ENCODE results near the gene DLGAP4. TPM values are rescaled to one million over a fixed set of nuclear protein-coding genes. Genes with fewer than 3 reads are reported as not detected.

DLGAP4 gene
- total RNA-seq, 1 donor from 2014 or later = 77.3 TPM

DNA sequence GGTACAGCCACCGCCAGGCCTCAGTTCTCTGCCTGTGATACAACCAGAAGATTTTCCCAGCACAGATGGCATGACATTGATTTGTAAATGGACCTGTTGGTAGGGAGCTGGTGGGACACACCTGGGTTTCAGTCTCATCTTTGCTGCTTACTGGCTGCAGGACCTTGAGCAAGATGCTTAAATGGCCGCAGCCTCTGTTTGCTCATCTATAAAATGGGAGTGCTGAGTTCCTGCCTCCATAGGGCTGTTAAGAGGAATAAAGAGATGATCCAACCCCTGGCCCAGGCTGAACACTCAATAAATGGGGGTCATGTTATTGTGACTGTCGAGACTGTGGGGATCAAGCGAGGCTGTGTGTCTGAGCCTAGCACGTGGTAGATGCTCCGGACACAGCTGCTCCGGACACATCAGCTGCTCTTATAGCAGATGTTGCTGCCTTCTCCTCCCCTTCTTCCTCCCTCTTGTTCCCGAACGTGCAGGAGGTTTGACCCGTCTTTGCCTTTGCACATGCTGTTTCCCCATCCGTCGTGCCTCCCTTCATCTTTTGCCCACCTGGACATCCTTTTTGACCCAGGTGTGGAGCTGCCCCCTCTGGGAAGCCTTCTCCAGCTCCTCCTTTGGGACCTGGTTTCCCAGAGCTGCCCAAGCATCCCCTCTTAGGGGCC, 29.2 kb downstream of the DLGAP4 start:
- no peaks in the 10 kb centered on the region for H3K9me3 ChIP-seq
- no peaks in the 10 kb centered on the region for H3K27me3 ChIP-seq
- no peak overlapping the region for H3K4me3 ChIP-seq
- intact Hi-C loops (cut with DNase I) = no loop called here
- H3K27ac ChIP-seq = no peak overlapping the region
- no peak for DNase-seq (ENCODE audit: extremely low spot score in 2 of 2)
- no peaks in the 10 kb centered on the region for H3K36me3 ChIP-seq
- H3K4me1 ChIP-seq = no peaks in the 10 kb centered on the region
- no peak for TF ChIP-seq POLR2A (IDR thresholded peaks at IDR 0.05)
- no peak for TF ChIP-seq POLR2AphosphoS5 (IDR thresholded peaks at IDR 0.05; ENCODE audit: insufficient read depth in 1 of 2, low read depth in 1 of 2)
- TF ChIP-seq, protein P1, sequence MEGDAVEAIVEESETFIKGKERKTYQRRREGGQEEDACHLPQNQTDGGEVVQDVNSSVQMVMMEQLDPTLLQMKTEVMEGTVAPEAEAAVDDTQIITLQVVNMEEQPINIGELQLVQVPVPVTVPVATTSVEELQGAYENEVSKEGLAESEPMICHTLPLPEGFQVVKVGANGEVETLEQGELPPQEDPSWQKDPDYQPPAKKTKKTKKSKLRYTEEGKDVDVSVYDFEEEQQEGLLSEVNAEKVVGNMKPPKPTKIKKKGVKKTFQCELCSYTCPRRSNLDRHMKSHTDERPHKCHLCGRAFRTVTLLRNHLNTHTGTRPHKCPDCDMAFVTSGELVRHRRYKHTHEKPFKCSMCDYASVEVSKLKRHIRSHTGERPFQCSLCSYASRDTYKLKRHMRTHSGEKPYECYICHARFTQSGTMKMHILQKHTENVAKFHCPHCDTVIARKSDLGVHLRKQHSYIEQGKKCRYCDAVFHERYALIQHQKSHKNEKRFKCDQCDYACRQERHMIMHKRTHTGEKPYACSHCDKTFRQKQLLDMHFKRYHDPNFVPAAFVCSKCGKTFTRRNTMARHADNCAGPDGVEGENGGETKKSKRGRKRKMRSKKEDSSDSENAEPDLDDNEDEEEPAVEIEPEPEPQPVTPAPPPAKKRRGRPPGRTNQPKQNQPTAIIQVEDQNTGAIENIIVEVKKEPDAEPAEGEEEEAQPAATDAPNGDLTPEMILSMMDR (IDR thresholded peaks at IDR 0.05) = no peak

DNA sequence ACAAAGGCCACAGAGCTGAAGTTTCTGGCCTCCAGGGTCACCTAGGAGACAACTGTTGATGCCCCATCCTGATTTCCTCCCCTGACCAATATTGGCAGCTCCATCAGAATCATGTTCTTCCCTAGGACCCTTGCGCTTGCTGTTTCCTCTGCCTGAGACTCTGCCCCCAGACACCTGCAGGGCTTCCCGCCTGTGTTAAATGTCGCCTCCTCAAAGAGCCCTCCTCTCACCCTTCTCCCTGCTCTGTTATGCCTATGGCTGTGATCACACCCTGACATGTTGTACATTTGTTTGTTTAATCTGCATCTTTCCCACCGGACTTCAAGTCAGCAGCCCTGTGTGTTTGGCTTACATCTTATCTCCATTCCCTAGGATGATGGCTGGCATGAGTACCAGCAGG, 30.1 kb downstream of the DLGAP4 start:
- TF ChIP-seq POLR2AphosphoS5 (IDR thresholded peaks at IDR 0.05; ENCODE audit: insufficient read depth in 1 of 2, low read depth in 1 of 2) = no peak
- no peak for TF ChIP-seq POLR2A (IDR thresholded peaks at IDR 0.05)
- TF ChIP-seq, protein P1 (IDR thresholded peaks at IDR 0.05) = no peak
- Histone ChIP-seq H3K36me3 (no peaks in the 10 kb centered on the region), H3K27me3 (no peaks in the 10 kb centered on the region), H3K27ac (no peak overlapping the region), H3K4me1 (no peaks in the 10 kb centered on the region), H3K9me3 (no peaks in the 10 kb centered on the region), H3K4me3 (no peak overlapping the region)
- intact Hi-C loops (cut with DNase I) = no loop called here
- DNase-seq (ENCODE audit: extremely low spot score in 2 of 2) = no peak

DNA sequence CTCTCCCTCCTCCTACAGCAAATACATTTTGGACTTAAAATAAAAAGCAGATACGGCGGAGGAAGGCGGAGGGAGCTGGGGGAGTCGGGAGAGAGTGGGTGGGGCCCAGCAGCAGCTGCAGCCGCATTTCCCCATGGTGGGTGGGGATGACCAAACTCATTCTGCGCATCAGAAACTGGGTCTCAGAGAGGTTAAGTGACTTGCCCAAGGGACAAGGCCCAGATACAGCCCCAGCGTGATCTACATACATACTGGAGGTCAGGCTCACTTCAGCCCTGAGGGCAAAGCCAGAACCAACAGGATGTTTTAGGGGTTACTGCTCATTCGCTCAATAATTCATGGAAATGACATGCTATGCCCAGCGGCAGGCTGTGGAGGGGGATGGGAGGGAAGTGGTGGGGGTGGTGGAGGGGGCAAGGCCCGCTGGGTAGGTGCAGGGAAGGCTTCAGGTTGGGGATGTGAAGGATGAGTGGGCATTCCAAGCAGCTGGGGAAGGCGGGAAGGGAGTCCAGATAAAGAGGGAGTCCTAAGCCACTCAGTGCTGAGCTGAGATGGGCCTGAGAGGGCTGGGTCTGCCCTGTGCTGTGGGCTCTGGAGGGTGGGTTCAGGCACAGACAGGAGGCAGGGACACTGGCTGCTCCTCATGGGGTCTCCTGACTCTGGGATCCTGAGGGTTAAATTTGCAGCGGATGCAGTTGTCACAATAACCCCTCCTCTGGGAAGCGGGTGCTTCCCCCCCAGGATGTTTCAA, 31.0 kb downstream of the DLGAP4 start:
- no peak for DNase-seq (ENCODE audit: extremely low spot score in 2 of 2)
- H3K4me1 ChIP-seq = no peaks in the 10 kb centered on the region
- no peak overlapping the region for H3K4me3 ChIP-seq
- TF ChIP-seq POLR2AphosphoS5 (IDR thresholded peaks at IDR 0.05; ENCODE audit: insufficient read depth in 1 of 2, low read depth in 1 of 2) = no peak
- TF ChIP-seq, protein P1 (IDR thresholded peaks at IDR 0.05) = no peak
- no peak for TF ChIP-seq POLR2A (IDR thresholded peaks at IDR 0.05)
- H3K9me3 ChIP-seq = no peaks in the 10 kb centered on the region
- H3K27me3 ChIP-seq = no peaks in the 10 kb centered on the region
- intact Hi-C loops (cut with DNase I) = no loop called here
- H3K27ac ChIP-seq = no peak overlapping the region
- H3K36me3 ChIP-seq = no peaks in the 10 kb centered on the region

DNA sequence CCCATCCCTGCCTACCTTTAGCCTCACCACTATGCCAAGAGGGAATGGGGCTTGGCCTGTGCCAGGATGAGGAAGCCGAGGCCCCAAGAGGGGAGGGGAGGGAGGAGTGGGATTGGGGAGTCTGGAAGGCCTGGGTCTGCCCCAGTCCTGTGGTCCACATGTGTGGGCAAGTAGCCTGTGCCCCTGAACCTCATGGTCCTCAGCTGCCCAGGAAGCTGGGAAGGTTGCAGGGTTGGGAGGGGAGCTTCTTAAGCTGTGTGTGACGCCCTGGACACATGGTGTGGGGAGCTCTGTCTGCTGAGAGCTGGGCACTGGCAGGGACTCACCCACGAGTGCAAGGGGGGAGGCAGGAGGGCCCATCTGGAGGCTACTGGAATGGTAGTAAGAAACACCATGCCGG, 31.7 kb downstream of the DLGAP4 start:
- Histone ChIP-seq H3K4me1 (no peaks in the 10 kb centered on the region), H3K27me3 (no peaks in the 10 kb centered on the region), H3K27ac (no peak overlapping the region), H3K36me3 (no peaks in the 10 kb centered on the region), H3K9me3 (no peaks in the 10 kb centered on the region), H3K4me3 (no peak overlapping the region)
- intact Hi-C loops (cut with DNase I) = no loop called here
- no peak for DNase-seq (ENCODE audit: extremely low spot score in 2 of 2)
- TF ChIP-seq POLR2AphosphoS5 (IDR thresholded peaks at IDR 0.05; ENCODE audit: insufficient read depth in 1 of 2, low read depth in 1 of 2) (no peak), POLR2A (IDR thresholded peaks at IDR 0.05) (no peak)
- TF ChIP-seq, protein P1 (IDR thresholded peaks at IDR 0.05) = no peak
